Right hindlimb (tissue), 1 donor: ENCODE data around the gene TRIM29.
A peak's percentile ranks its signal among the peaks of the same experiment; 100 is the strongest.

ENCODE experiments used
- DNase-seq: peaks from one replicate; pipeline ENCODE4 v3.0.0-alpha.2; 2018

TRIM29 gene

GRCh38 chr11:120122924-120123683 lies 14.8 kb downstream of the TRIM29 start:
- DNase-seq: no peak

- DNase-seq: no peak
Measured at GRCh38 chr11:120121914-120122473, 15.9 kb downstream of the TRIM29 start.

DNA sequence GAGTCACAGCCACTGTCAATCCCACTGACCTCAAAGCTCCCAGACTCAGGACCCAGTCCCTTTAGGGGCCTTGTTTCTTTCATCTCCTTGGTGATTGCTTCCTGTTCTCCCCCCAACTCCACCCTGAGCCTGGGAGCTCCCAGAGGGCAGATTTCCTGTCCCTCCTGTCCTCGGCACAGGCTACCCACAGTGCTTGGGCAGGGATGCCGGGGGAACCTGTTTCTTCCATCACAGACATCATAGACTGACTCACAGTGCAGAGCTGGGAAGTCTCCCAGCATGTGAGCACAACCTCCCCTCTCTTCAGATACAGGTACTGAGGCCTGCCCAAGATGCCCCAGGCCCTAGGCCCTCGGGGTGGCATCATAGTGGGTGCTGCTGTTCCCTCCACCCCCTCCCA lies 16.6 kb downstream of the TRIM29 start:
- DNase-seq: no peak

GRCh38 chr11:120120805-120121335 lies 17.0 kb downstream of the TRIM29 start:
- no peak for DNase-seq

DNA sequence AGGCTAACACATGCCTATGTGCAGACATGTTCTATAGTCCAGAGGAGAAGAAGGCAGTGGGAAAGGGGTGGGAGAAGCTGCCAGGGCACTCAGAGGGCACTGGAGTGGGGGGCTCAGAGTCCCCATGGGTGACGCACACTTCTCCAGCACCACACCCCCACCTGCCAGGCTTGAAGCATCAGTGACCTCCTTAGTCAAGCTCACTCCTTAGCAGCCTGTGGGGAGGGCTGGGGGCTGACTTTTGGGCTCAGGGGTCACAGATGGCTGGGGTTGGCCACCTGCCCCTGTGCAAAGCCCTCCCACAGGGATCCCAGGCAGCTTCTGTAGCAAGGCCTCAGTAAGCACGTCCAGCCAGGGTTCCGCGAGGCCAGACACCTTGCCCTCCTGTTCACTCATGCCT lies 18.8 kb downstream of the TRIM29 start:
- no peak for DNase-seq

DNA sequence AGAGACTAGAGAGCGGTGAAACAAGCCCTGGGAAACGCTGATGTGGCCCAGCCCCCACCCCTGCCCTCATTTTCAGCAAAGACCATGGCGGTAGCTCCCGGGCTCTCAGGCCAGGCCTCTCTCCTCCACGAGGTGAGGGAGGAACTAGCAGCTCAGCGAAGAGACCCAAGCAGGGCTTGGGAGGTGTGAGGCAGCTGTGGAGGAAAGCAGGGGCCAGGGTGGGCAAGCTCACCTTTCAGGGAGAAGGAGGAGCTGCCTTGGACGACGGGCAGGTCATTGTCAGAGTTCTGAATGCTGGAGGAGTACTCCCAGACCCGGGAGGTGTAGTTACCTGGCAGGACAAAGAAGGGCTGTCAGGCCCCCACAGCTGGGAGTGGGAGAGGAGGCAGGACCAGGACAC lies 19.9 kb downstream of the TRIM29 start:
- DNase-seq: no peak

GRCh38 chr11:120116966-120117365 lies 20.9 kb downstream of the TRIM29 start:
- DNase-seq: no peak

GRCh38 chr11:120115272-120116000 lies 22.5 kb downstream of the TRIM29 start:
- DNase-seq: no peak

DNA sequence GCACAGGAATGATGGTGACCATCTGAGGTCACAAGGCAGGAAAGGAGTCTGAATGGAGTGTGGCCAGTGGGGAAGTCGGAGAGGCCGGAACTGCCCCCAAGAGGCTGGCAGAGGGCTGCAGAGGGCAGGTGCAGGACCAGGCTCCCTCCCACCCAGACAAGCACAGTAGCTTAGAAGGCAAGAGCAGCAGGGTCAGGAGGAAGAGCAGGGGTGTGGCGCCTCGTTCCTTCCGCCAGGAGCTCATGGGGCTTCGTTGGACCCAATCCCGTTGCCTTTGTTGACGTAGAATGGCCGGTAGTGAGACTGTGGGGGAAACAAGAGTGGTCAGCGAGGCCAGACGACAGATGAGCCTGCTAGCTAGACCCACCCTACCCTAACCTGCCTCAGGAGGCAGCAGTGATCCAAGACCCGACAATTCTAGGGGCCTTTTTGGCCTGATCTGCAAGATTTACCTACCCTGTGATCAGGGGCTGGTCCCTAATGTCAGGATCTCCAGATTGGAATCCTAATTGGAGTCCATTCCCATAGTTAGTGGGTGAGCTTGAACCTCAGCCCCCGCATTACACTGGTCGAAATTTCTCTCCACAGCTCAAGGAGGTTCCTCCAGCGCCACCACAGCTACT lies 25.6 kb downstream of the TRIM29 start:
- no peak for DNase-seq

DNA sequence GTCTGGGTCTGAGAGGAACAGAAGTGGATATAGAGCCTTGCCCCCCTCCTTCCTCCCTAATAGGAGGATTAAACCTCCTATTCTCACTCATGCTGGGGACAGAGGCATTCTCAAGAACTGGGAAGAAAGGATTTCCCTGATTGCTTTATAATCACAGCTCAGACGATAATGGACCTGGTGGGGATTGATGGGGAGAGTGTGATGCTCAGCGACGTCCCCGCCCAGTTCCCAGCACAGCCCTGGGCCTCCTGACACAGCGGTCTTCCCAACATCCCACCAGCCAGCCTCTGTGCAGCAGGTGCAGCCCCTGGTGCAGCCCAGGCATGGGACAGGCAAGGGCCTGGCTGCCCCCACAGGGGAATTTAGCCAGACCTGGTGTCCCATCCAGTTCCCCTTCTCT lies 28.4 kb downstream of the TRIM29 start:
- no peak for DNase-seq

DNA sequence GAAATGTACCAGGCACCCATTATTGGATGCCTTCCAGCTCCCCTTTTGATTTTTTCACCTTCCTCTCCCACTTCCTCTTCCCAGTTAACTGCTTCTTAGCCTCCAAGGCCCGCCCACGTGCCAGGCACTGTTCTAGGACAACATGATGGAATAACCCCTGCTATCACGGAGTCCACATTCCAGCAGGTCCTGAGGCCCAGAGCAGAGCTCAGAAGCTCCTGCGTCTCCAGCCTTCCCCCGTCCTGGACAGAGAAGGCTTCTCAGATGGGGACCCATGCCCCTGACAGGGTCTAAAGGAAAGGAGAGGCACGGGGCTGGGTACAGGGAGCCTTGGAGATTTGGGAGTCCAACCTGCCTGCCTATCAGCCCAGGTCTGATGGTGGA lies 29.1 kb downstream of the TRIM29 start:
- DNase-seq: no peak

DNA sequence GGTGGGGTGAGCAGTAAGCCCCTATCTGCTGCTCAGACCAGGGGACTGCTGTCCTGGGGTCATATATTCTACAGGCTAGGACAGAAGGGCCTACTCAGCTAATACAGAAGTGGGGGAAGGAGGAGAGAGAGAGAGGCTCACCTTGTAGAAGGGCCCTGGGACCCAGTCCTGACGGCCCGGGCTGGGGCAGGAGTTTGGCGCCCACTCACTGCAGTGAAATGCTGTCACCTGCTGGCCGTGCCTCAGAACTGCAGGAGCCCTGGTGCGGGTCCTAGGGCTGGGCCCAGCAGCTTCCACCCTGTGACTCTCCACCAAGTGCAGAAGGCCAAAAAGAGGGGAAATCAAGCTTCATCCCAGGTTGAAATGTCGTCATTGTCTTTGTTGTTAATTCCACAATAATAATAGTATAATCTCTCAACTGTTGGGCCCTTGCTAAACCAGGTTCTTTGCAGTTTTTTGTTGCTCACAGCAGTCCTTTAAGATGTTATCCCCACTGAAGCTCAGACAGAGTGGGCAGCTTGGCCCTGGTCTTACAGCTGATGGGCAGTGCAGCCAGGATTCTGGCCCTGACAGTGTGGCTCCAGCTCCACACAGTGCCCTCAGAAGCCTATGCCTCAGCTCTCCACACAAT lies 29.6 kb downstream of the TRIM29 start:
- DNase-seq: peak; percentile 77

DNA sequence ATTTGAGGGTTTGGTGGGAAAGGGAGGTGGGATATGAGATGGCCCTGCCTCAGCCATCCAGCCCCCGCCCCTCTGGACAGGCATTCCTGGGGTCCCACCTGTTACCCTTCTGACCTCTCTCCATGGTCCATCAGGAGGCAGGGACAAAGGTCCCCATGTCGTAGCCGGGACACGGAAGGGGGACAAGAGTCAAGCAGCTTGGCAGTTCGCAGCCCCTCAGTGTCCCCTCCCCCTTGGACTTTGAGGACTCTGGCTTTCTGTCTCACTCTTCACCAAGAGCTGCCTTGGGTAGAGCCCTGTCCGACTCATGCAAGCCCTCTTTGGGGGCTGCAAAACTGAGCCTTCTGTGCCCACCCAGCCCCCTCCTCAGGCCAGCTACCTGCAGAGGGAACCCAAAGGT lies 30.2 kb downstream of the TRIM29 start:
- DNase-seq: no peak

GRCh38 chr11:120106354-120107150 lies 31.4 kb downstream of the TRIM29 start:
- no peak for DNase-seq

- no peak for DNase-seq
Measured at GRCh38 chr11:120105576-120105975, 32.3 kb downstream of the TRIM29 start.

GRCh38 chr11:120104041-120104565 lies 33.8 kb downstream of the TRIM29 start:
- DNase-seq: no peak

DNA sequence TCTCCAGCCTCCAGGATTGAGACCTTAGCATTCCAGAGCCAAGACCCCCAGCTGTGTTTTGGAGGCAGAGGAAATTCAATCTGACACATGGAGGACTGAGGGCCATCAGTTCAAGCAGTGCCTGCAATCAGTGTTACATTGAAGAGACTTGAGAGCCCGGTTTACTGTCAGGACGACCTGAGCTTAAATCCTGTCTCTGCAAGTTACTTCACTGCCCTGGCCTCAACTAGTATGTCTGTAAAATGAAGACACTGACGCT lies 35.1 kb downstream of the TRIM29 start:
- no peak for DNase-seq

GRCh38 chr11:120102050-120102863 lies 35.7 kb downstream of the TRIM29 start:
- no peak for DNase-seq

GRCh38 chr11:120098503-120099020 lies 39.4 kb downstream of the TRIM29 start:
- no peak for DNase-seq

GRCh38 chr11:120097721-120098385 lies 40.1 kb downstream of the TRIM29 start:
- DNase-seq: no peak
